Erythroblast (primary cell): ENCODE data around the gene SIRT4.

Source experiments
- GATA1 ChIP-seq: IDR thresholded peaks from 2 replicates; pipeline ENCODE4 v1.6.1; 2011; ENCODE audit warnings: low read depth, mild to moderate bottlenecking, control low read depth, low read length, moderate library complexity
- POLR2A ChIP-seq: IDR thresholded peaks from 2 replicates; pipeline ENCODE4 v1.6.1; 2011; ENCODE audit warnings: mild to moderate bottlenecking, low read length

DNA sequence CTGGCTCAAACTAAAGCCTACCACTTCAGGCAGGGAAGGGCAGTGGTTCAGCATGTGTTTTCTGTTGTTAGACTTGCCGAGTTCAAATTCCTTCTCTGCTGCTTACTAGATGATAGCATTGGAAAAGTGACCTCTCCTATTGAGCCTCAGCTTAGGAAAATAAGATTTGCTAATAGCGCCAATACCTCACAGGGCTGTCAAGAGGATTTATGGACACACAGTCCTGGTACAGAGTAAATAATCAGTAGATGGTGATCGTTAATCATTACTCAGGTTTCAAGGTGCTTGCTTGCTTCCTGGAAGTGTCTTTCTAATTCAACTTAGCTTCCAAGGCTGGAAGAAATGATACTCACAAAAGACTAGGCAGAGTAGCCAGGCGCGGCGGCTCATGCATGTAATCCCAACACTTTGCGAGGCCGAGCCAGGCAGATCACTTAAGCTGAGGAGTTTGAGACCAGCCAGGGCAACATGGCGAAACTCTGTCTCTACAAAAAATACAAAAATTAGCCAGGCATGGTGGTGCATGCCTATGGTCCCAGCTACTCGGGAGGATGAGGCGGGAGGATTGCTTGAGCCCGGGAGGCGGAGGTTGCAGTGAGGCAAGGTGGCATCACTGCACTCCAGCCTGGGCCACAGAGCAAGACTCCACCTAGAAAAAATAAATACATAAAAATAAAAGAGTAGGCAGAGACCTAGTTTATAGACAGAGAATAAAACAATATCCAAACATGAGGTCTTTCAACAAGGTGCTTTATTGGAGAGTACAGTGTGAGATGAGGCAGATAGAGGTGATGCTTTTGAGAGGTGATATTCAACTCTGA lies 19.5 kb downstream of the SIRT4 start:
- TF ChIP-seq POLR2A (no peak), GATA1 (no peak)
